Hindlimb muscle (tissue), 1 donor: ENCODE results near the gene AQR. TPM values are rescaled to one million over a fixed set of nuclear protein-coding genes. Genes with fewer than 3 reads are reported as not detected.
"Not testable (repeated sequence)": the region's sequence is repeated elsewhere in the genome, so short reads cannot be mapped to it uniquely, and the experiment has no call there.

Source experiments
- DNase-seq: peaks from one replicate; pipeline ENCODE4 v3.0.0-alpha.2; 2013
- polyA plus RNA-seq: library from polyadenylated mRNA; unstranded; fragments of 120-200 nt; gene quantifications from one replicate; pipeline ENCODE4 v1.2.1, GENCODE V29; 2013; ENCODE audit not compliant: insufficient read length

Gene AQR
- polyA plus RNA-seq, 1 donor = 17.6 TPM

GRCh38 chr15:34812369-34812768 is 157.2 kb downstream of the AQR start:
- no peak for DNase-seq

GRCh38 chr15:34810443-34811129 is 159.0 kb downstream of the AQR start:
- DNase-seq = no peak

DNA sequence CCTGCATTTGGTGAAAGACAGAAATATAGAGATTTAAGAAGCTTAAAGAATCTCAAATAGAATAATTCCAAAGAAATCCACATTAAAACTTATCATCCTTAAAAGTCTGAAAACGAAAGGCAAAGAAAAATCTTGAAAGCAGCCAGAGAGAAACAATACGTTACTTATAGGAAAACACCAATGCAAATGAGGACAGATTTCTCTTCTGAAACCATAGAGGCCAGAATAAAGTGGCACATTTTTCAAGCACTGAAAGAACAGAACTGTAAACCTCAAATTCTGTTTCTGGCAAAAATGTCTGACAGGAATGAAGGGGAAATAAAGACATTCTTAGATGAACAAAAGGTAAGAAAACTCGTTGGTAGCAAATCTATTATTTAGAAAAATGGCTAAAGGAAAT is 160.4 kb downstream of the AQR start:
- no peak for DNase-seq

DNA sequence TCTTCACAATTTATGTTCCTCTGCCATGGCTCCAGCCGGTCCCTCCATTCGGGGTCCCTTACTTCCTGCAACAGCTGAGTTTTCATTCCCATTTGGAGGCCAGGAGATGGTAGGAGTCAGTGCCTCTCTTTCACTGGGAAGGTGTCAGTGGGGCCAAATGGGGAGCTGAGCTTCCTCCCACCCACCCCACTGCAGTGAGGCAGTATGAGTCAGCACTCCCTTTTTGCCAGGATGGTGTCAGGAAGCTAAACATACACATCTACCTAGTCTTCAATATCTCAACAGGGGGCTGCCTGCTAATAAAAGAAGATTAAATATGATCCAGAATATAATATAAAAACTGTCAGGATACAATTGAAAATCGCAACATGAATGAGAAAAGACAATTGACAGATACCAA is 161.5 kb downstream of the AQR start:
- no peak for DNase-seq

- DNase-seq = not testable (repeated sequence)
These were observed 162.3 kb downstream of the AQR start for GRCh38 chr15:34807241-34807640.

DNA sequence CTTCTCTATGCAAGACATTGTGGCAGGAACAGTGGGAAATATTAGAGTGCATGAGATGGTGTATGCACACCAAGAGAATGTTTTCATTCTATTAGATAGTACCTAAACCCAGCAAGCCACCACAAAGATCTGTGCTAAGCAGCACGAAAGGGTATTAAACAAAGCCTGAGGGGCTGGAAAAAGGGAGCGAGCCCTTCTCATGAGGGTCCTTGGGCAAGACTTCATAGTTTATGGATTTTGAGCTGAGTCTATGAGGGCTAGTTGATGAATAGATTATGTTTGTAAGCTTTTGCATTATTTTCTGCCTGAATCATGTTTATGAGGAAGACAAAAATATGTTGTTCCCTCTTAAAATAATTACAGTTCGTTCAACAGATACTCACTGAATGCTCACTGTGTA is 164.8 kb downstream of the AQR start:
- DNase-seq = no peak

DNA sequence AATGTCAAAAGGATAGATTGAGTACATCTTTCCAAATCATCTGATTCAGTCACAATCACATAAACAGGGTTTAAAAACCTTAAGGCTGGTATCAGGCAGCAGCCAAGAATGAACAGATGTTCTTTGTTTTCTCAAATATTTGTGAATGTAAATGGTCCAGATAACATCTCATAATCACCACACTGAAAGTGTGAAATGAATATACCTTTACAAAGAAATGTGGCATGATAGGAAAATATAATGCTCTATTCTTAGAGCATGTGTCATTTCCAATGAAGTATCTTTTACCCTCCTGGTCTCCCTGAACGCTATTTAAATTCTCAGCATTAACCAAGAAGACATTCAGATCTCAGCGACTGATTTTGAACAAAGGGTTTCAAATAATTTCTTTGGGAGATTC is 165.4 kb downstream of the AQR start:
- DNase-seq = no peak

- DNase-seq = no peak
These were observed 166.5 kb downstream of the AQR start for GRCh38 chr15:34802803-34803750.

GRCh38 chr15:34802371-34802770 is 167.2 kb downstream of the AQR start:
- no peak for DNase-seq

Other genes starting within 250 kb of the AQR start
- gene GJD2, start 214.7 kb downstream of the AQR start, polyA plus RNA-seq = 3.6 TPM
- 8,600 TPM for gene ACTC1, start 174.2 kb downstream of the AQR start, polyA plus RNA-seq
- gene ZNF770, start 18.5 kb upstream of the AQR start, polyA plus RNA-seq = 22.7 TPM
- gene NANOGP8, start 115.6 kb upstream of the AQR start, polyA plus RNA-seq = not detected